A549 treated with AZD9567 at 1 μM for 4 hours (cell line): ENCODE data around the gene XKR3. TPM values are rescaled to one million over a fixed set of nuclear protein-coding genes. Genes with fewer than 3 reads are reported as not detected.

Source experiments
- total RNA-seq: library from RNA; stranded (reverse); fragments of 200-300 nt; extraction: Qiagen RNA extraction; gene quantifications from 5 replicates; pipeline ENCODE4 v1.2.3, GENCODE V29; 2022; ENCODE audit not compliant: insufficient read depth

Gene XKR3
- not detected in 5 replicates for total RNA-seq

GRCh38 chr22:16824716-16825687 is at the start of gene XKR3:
XKR3 (minus strand) TSS chr22:16825411; CDS start chr22:16808073, 17,338 bp downstream.

Other genes with a start within 250 kb of the XKR3 start
- not detected in 5 replicates for gene CCT8L2, start 232.6 kb downstream of the XKR3 start, total RNA-seq
- gene GAB4, start 182.8 kb upstream of the XKR3 start, total RNA-seq, result not detected in 5 replicates